CD4-positive, alpha-beta T cell treated with Interleukin-6 for 4 hours (primary cell): ENCODE data around the gene PAQR5.
"Not testable (repeated sequence)": the region's sequence is repeated elsewhere in the genome, so short reads cannot be mapped to it uniquely, and the experiment has no call there.

ENCODE experiments used
- DNase-seq: peaks from one replicate; pipeline ENCODE4 v3.0.0-alpha.2; 2020; ENCODE audit warnings: mixed read lengths

The PAQR5 gene

GRCh38 chr15:69298697-69299441 is at the start of gene PAQR5:
Gene PAQR5 (plus strand): TSS chr15:69298912. CDS start chr15:69360081, 61,169 bp downstream.
- DNase-seq: no peak

GRCh38 chr15:69253156-69253555 is 45.6 kb upstream of the PAQR5 start:
- no peak for DNase-seq

- DNase-seq: no peak
These were observed 33.3 kb upstream of the PAQR5 start for GRCh38 chr15:69265347-69265955.

DNA sequence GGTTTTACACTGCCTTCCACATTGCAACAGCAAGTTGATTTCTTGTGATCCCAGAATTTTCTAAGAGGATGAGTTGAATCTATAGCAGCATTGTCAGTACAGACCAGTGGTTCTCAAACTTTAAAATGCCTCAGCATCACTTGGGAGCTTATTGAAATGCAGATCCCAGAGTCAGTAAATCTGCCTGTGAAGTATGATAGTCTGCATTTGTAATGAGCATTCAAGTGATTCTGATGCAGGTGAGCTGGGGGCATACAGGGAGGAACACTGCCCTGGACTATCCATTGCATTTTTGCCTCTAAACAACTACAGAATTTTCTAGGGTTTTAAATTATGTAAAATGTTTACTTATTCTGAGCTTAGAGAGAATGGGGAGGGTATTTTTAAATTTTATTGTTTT is 27.5 kb upstream of the PAQR5 start:
- no peak for DNase-seq

DNA sequence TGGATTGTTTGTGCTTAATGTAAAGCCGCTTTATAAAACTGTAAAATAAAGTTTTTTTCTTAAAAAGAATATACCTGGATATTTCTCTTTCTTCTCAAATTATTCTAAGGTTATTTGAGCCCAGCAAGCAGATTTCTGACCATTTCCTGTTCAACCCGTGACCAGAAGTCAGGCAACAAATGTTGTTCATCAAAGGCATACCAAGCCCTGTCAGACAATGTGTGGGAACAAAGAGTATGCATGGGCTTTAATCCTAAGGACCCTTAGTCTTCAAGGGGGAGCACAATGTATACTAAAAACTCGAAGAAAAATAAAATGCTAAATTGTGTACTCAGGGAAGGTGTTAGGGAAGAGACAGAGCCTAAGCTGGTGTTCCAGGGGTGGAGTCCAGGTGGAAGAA is 26.6 kb upstream of the PAQR5 start:
- no peak for DNase-seq

- no peak for DNase-seq
These were observed 25.8 kb upstream of the PAQR5 start for GRCh38 chr15:69272891-69273290.

- no peak for DNase-seq
These were observed 23.5 kb upstream of the PAQR5 start for GRCh38 chr15:69275074-69275670.

DNA sequence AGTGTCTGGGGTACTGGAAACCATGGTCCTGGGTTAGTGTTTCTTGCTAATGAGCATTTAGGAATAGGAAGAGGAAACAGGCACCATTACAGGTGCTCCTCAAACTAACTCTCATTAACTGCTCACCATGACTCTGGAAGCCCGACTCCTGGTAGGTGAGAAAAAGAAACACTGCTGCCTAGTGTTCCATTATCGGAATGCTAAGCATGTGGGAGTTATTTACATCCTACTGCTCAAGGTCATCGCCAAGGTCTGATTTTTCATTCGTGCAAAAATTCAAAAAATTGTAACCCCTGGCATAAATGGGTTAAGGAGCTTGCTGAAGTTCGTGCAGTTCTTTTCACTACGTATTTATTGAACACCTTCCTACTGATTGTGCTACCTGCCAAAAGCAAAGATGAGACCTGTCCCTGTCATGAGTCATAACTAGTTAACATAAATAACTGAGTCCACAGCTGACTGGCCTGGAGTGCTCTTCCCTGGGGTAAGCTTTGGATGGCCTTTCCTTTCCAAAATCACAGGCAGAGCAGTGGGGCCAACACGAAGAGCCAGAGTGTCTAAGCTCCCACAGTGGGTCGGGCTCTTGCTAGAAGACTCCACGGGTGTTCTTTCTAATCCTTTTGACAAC is 22.7 kb upstream of the PAQR5 start:
- no peak for DNase-seq

GRCh38 chr15:69277316-69277715 is 21.4 kb upstream of the PAQR5 start:
- DNase-seq: no peak

GRCh38 chr15:69279636-69280035 is 19.1 kb upstream of the PAQR5 start:
- DNase-seq: no peak

- no peak for DNase-seq
These were observed 17.9 kb upstream of the PAQR5 start for GRCh38 chr15:69280783-69281182.

DNA sequence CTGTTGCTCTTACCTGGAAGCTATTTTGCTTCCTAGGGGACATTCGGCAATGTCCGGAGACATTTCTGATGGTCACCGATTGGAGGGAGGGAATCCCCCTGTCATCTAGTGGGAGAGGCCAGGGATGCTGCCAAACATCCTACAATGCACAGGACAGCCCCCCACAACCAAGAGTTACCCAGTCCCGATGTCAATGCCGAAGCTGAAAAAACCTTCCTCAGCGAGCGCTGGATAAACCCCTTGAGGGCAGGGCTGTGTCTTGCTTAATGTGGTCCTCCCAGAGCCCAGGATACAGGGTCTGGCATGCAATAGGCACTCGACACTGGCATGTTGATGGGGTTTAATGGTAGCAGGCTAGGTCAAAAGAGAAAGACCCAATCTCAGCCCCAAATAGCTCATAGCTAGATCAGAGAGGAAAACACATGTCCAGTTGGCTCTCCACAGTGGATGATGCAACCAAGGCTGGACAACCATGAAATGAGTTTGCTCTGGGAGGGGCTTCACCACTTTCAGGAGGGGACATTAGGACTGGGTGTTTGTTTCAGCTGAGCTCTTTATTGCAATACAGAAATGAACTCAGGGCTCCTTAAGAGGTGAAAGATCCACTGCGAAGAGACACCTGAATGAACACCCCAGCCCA is 16.5 kb upstream of the PAQR5 start:
- no peak for DNase-seq

DNA sequence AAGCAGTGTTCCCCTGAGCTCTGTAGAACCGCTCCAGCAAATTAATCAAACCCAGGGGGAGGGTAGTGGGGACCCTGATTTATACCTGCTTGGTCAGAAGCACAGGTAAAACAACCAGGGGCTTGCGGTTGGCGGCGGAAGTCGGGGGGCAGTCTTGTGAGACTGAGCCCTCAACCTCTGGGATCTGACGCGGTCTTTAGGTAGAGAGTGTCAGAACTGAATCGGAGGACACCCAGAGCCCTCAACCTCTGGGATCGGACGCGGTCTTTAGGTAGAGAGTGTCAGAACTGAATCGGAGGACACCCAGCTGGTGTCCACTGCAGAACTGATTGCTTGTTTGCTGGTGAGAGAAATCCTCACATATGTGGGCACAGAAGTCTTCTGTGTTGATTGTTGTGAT is 12.9 kb upstream of the PAQR5 start:
- no peak for DNase-seq

GRCh38 chr15:69288011-69288410 is 10.7 kb upstream of the PAQR5 start:
- no peak for DNase-seq

DNA sequence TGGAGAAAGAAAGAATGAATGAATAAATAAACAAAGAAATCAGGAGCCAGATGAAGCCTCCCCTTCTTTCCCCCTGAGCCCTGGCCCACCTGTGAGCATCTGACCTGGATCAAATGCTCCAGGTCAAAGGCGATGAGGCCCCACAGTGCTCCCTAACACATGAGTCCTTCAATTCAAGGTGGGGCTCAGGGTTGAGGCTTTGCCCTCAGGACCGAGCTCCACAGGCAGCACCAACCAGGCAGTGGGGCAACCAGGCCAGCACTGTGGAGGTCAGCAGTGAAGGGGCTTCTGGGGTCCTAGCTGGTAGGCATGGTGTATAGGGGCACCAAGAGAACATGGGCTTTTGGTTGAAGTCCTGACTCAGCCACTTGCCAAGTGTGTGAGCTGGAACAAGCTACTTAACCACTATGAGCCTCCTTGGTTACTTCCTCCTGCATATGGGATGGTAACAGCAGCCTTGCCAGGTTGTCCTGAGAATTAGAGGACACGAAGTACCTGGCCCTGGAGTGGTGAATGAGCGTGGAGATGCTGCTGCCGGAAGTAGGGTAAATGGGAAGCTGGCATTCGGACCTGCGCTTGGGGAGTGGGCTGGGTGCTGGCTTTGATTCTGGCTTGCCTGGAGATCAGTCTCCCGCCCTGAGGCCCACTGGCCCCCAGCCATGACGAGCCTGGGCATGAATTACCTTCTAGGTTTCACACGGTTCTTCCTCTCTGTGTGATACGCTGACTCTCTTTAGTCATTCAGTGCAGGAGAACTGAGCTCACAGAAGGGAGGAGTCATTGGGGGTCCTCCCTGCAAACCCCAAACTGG is 10.0 kb upstream of the PAQR5 start:
- DNase-seq: no peak

GRCh38 chr15:69289342-69290146 is 9.2 kb upstream of the PAQR5 start:
- DNase-seq: no peak

DNA sequence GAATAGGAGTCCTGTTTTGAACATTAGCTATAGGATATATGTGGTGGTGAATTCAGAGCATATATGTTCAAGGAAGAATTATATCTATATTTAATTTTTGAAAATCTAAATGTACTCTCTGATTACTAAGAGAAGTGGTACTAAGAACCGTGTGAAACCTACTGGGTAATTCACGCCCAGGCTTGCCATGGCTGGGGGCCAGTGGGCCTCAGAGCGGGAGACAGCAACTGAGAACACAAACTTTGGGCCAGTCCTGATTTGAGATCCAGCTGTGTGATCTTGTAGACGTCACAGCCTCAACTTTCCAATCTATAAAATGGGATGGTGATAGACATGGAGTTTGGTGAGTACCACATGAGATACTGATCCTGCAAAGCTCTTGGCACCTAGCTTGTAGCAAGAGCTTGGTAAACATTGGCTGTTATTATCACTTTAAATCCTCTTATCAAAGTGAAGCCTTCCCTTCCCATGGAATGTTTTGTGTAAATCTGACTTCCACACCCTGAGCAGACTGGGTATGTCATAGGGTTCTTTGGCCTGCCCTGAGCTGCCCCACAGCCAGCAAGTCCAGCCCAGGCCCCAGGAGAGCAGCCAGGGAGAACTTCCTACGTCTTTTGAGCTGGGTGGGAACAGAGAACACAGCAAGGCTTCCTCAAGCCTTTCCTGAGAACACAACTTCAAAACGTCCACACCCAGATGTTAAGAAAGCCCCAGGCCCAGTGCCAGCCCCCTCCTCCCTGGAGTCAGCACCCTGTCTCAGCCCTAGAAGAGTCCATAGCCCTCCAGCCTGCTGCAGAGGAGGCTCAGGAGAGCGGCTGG is 8.2 kb upstream of the PAQR5 start:
- DNase-seq: no peak

GRCh38 chr15:69291651-69292050 is 7.1 kb upstream of the PAQR5 start:
- DNase-seq: not testable (repeated sequence)

GRCh38 chr15:69292826-69293420 is 5.8 kb upstream of the PAQR5 start:
- DNase-seq: no peak
